Adipocyte (in vitro differentiated cells): Measurements from ENCODE around the gene ENOX1.
A peak's percentile ranks its signal among the peaks of the same experiment; 100 is the strongest.

Source experiments
- DNase-seq: peaks from one replicate; pipeline ENCODE4 v3.0.0-alpha.2; 2015; ENCODE audit warnings: low read depth
- H3K27me3 ChIP-seq: replicated peaks from 2 replicates; pipeline ENCODE4 v1.7.0; 2013; ENCODE audit warnings: mild to moderate bottlenecking, low read length, moderate library complexity; ENCODE audit not compliant: control insufficient read depth, insufficient read depth
- H3K36me3 ChIP-seq: 2 replicates; pipeline ENCODE4 v1.7.0; 2013; ENCODE audit warnings: low read length, mild to moderate bottlenecking, moderate library complexity; ENCODE audit not compliant: control insufficient read depth, insufficient read depth, severe bottlenecking
- H3K4me1 ChIP-seq: 2 replicates; pipeline ENCODE4 v1.7.0; 2013; ENCODE audit warnings: mild to moderate bottlenecking, low read length, moderate library complexity; ENCODE audit not compliant: control insufficient read depth, insufficient read depth
- H3K4me3 ChIP-seq: 2 replicates; pipeline ENCODE4 v1.7.0; 2013; ENCODE audit warnings: mild to moderate bottlenecking, low read length, moderate library complexity
- H3K9ac ChIP-seq: 2 replicates; pipeline ENCODE4 v1.7.0; 2013; ENCODE audit warnings: mild to moderate bottlenecking, low read length, moderate library complexity
- H3K9me3 ChIP-seq: 2 replicates; pipeline ENCODE4 v1.7.0; 2013; ENCODE audit warnings: mild to moderate bottlenecking, low read length, moderate library complexity; ENCODE audit not compliant: control insufficient read depth

The ENOX1 gene

DNA sequence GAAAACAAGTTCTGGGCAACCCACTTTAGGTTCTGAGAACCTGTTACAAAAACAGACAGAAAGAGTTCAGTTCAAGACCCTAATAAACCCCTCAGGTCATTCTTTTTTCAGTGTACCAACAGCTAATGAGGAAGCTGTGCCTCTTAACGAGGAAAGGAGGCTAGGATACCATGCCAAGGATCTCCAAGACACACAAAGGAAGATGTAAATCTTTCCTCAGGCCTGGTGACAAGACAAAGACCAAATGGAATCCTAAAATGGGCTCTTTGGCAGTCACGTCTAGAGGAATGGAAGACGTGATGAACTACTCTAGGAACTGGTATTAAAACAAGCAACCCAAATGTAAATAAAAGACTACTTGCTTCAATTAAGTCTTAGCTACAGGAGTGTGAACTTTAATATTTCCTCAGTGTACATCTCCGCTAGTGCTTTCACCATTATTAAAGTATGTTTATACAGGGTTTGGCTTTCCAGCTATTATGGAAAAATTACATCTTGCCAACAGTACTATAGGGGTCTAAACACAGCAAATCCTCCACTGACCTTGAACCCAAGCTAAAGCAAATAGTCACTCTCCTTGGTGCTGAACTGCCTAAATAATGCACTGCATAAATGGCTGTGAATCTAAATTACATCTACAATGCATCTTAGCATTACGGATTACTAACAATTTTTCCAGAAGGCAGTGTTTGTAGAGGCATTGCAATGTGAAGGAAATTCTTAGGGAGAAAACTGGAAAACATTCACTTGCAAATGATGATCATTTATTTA, 42.3 kb downstream of the ENOX1 start:
- Histone ChIP-seq H3K27me3 (no peaks in the 10 kb centered on the region), H3K4me1 (no peaks in the 10 kb centered on the region), H3K9me3 (no peaks in the 10 kb centered on the region), H3K4me3 (no peak overlapping the region), H3K36me3 (no peaks in the 10 kb centered on the region), H3K9ac (no peak overlapping the region)
- DNase-seq, result no peak

DNA sequence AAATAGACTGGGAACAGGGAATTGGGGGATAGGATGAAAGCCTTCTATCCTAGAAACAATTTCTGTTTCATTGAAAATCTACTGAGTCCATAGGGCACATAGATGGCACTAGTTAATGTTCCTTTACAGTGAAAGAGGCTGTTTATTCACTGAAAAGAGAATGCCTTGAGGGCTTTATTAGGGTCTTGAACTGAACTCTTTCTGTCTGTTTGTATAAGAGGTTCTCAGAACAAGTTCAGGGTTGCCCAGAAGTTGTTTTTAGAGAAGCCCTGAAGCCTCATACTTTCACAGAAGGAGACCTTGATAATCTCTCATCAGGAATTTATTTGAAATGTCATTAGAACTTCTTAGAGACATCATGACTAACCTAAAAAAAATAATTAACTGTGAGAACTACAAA, 43.9 kb downstream of the ENOX1 start:
- Histone ChIP-seq H3K4me3 (no peak overlapping the region), H3K4me1 (no peaks in the 10 kb centered on the region), H3K9ac (no peak overlapping the region), H3K27me3 (no peaks in the 10 kb centered on the region), H3K36me3 (no peaks in the 10 kb centered on the region), H3K9me3 (no peaks in the 10 kb centered on the region)
- no peak for DNase-seq

DNA sequence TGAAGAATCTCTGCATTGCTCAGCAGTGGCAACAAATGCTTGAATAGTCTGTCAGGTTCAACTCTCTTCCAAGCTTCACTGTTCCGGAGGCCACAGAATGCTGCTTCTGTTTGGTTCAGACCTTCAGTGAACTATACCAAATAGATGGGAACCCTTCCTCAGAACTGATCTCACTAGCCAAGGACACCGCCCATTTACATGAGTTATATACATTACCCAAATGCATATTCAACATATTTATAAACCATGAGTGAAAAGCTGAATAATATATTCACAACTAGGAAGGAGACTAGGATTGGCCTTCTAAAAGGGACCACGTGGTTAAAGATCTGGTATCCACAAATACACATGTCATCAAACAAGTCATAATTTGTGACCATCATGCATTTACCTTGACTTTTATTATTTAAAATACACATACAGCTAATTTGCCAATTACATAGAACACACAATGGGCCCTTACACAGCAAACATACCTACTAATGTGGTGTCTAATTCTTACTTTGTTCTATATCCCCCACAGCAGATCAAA, 49.3 kb downstream of the ENOX1 start:
- Histone ChIP-seq H3K27me3 (no peaks in the 10 kb centered on the region), H3K9ac (no peak overlapping the region), H3K4me1 (no peaks in the 10 kb centered on the region), H3K4me3 (no peak overlapping the region), H3K36me3 (no peaks in the 10 kb centered on the region), H3K9me3 (no peaks in the 10 kb centered on the region)
- DNase-seq, result no peak

DNA sequence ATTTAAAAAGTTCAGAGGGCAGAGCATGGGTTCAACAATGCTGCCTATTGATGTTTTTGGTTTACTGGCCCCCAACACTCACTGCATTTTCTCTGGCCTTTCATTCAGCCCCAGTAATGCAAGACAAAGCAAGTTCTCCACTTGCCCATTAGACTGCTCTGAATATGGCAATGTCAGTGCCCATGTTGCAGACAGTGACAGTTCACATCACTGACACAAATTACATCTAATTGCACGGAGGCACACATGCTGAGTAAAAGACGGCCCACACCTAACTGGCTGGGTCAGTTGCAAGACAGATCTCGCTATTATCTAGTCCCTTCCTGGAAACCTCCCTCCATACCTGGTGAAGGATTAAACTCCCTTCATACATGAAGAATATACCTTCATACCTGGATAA, 54.0 kb downstream of the ENOX1 start:
- H3K27me3 ChIP-seq, result no peaks in the 10 kb centered on the region
- no peaks in the 10 kb centered on the region for H3K9me3 ChIP-seq
- H3K9ac ChIP-seq, result no peak overlapping the region
- DNase-seq, result no peak
- no peak overlapping the region for H3K4me3 ChIP-seq
- H3K36me3 ChIP-seq, result no peaks in the 10 kb centered on the region
- peaks cover 13% of the 10 kb centered on the region for H3K4me1 ChIP-seq

DNA sequence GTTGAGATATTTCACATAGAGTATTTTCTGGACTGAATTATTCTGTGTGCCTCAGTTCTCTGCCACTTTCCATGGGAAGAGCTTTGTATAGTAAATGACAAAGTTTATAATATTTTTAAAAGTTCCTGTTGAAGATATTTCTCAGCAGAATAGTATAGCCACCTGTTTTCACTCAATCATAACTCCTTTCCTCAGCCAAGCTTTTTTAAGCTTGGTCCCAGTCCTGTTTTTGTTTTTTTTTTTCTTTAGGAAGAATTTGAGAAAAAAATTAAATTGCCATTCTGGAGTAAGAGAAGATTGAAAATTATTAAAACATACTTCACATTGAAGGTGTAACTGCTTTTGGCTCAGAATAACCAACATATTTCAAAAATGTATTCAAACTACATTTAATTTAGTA, 55.5 kb downstream of the ENOX1 start:
- no peak for DNase-seq
- no peak overlapping the region for H3K4me3 ChIP-seq
- no peak overlapping the region for H3K9ac ChIP-seq

DNA sequence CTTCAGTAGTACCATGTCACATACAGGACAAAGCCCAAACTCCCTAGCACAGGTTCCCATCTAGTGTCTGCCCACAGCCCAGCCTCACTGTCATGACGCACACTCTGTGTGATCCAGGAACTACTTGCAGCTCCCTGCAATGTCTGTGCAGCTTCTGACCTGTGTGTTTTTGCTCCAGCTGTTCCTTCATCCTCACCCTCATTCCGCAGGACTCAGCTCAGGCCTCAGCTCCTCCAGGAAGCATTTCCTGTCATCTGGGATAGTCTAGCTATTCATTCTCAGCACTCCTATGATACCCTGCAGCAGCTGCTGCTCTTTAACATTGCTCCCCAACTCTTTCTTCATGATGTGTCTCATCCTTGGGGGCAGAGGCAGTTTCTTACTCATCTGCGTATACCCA, 56.1 kb downstream of the ENOX1 start:
- Histone ChIP-seq H3K36me3 (no peaks in the 10 kb centered on the region), H3K4me3 (no peak overlapping the region), H3K27me3 (no peaks in the 10 kb centered on the region), H3K9me3 (no peaks in the 10 kb centered on the region), H3K4me1 (peaks cover 13% of the 10 kb centered on the region), H3K9ac (no peak overlapping the region)
- DNase-seq, result no peak

More for the DNA sequence above, 55.5 kb downstream of the ENOX1 start:
- Histone ChIP-seq H3K36me3 (no peaks in the 10 kb centered on the region), H3K27me3 (no peaks in the 10 kb centered on the region), H3K9me3 (no peaks in the 10 kb centered on the region), H3K4me1 (peaks cover 13% of the 10 kb centered on the region)

DNA sequence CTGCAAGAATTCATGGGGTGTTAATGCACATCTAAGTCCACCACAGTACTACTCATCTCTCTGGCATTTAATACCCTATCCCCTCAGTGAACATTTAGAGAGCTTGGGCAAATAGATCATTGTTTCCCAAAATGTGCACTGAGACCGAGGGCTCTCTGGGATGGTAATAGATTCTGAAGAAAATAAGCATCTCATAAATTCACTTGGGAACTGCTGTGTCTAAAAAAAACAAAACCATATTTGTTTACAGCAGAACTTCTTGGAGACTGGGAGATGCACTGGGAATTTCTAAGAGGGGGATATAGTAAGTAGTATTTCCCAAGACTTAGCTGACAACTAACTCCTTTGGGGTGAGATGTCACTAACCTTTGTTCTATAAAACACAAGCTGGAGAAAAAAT, 58.4 kb downstream of the ENOX1 start:
- Histone ChIP-seq H3K36me3 (no peaks in the 10 kb centered on the region), H3K9me3 (no peaks in the 10 kb centered on the region), H3K4me3 (no peak overlapping the region), H3K27me3 (no peaks in the 10 kb centered on the region), H3K9ac (peak overlapping the region; percentile 5), H3K4me1 (peaks cover 13% of the 10 kb centered on the region)
- DNase-seq, result no peak

DNA sequence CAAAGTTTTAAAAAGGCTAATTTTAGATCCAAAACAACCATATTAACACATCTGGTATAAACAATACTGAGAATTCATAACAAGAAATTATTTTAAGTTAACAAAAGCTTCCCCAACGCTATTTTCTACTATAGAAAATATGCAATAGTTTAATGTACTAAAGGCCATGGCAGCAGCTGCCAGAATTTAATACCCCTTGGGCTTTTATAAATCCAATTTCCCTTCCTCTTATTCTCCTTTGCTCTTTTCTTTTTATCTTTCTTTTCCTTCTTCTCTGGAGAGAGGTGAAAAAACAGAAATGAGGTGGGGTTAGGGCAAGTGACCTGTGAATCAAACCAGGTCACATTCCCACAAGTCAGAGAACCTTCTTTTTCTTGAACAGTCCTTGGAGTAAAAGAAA, 58.9 kb downstream of the ENOX1 start:
- Histone ChIP-seq H3K4me1 (peaks cover 13% of the 10 kb centered on the region), H3K9ac (no peak overlapping the region), H3K36me3 (no peaks in the 10 kb centered on the region), H3K9me3 (no peaks in the 10 kb centered on the region), H3K4me3 (no peak overlapping the region), H3K27me3 (no peaks in the 10 kb centered on the region)
- DNase-seq, result no peak

DNA sequence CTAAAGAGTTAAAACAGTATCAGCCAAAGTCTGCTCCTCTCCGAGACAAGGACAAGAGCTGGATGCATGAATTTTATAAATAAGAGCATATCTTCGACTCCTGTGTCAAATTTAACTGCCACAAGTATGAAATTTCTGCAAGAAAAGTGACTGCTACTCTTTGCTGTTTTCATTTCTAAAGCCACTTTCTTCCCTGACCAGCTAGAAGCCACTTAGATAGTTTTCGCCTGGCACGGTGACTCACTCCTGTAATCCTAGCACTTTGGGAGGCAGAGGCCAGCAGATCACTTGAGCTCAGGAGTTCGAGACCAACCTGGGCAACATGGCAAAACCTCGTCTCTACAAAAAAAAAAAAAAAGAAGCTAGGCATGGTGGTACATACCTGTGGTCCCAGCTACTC, 61.3 kb downstream of the ENOX1 start:
- H3K27me3 ChIP-seq, result no peaks in the 10 kb centered on the region
- DNase-seq, result no peak
- no peaks in the 10 kb centered on the region for H3K9me3 ChIP-seq
- no peak overlapping the region for H3K4me3 ChIP-seq
- no peak overlapping the region for H3K9ac ChIP-seq
- H3K4me1 ChIP-seq, result peaks cover 20% of the 10 kb centered on the region
- H3K36me3 ChIP-seq, result no peaks in the 10 kb centered on the region

DNA sequence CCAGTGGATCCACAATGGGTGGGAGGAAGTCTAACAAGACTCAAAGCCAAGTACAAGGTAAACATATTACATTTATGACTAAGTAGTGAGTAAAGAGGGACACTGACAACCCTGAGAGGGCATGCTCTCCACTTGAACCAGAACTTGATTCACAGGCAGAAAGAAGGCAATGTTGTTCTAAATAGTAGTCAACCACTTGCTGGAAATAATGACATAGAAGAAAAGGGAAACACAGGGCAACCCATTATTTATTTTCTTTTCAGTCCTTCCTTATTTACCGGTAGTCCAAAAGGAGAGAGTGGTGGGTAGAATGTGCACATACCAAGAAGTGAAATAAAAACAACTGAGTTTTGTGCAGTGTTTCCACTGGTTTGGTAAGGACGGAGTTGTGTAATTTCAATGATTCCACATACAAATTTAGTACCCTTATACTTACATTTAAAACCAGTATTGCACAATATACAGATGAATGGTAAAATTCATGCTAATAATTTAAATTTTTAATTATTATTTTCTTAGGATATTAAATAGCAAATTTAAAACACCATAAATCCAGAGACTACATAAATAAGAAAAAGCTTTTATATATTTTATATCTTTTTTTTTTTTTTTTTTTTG, 65.9 kb downstream of the ENOX1 start:
- H3K4me3 ChIP-seq, result no peak overlapping the region
- H3K36me3 ChIP-seq, result no peaks in the 10 kb centered on the region
- H3K9ac ChIP-seq, result no peak overlapping the region
- peaks cover 7% of the 10 kb centered on the region for H3K4me1 ChIP-seq
- H3K27me3 ChIP-seq, result no peaks in the 10 kb centered on the region
- no peaks in the 10 kb centered on the region for H3K9me3 ChIP-seq
- DNase-seq, result peak; percentile 35

DNA sequence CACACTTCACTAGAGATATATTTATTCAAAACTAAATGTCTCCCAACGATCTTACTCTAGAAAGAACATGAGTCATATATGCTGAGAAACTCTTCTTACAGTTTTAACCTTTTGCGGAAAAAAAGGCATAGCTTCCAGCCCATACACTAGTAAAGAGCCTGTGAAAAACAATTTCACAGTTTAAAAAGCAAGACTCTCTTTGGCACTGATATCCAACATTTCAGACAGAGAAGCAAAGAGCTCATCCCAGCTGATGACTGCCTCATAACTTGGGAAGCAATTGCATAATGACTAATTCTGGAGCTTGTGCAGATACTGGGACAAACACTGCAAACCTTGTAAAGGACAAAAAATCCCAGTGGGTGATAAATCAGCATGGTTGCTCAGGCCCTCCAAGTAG, 88.0 kb downstream of the ENOX1 start:
- Histone ChIP-seq H3K4me3 (peak overlapping the region; percentile 31), H3K9me3 (no peaks in the 10 kb centered on the region), H3K4me1 (peaks cover 15% of the 10 kb centered on the region), H3K9ac (no peak overlapping the region), H3K27me3 (no peaks in the 10 kb centered on the region), H3K36me3 (no peaks in the 10 kb centered on the region)
- peak; percentile 36 for DNase-seq
